ENCODE data around the gene ALLC.

DNA sequence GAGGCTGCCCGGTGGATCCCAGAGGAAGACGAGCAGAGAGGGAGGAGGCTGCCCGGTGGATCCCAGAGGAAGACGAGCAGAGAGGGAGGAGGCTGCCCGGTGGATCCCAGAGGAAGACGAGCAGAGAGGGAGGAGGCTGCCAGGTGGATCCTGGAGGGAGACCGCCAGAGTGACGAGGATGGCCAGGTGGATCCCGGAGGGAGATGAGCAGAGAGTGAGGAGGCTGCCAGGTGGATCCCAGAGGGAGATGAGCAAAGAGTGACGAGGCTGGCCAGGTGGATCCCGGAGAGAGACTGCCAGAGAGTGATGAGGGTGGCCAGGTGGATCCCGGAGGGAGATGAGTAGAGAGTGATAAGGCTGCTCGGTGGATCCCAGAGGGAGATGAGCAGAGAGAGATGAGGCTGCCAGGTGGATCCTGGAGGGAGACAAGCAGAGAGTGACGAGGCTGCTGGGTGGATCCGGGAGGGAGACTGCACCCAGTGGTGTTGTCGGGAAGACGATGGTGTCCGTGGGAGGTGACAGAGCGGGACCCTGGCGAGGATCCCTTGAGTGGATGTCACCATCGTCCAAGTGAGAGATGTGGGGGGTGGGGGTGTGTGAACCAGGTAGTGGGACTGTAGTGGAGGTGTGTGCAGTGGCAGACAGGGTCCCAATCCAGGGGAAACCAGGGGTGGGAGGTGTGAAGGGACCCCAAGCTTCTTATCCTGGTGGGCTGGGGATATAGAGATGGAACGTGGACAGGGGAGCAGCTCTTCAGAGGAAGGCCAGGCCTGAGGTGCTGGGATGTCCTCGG is 67.7 kb downstream of the ALLC start:
- TF ChIP-seq, protein P1, sequence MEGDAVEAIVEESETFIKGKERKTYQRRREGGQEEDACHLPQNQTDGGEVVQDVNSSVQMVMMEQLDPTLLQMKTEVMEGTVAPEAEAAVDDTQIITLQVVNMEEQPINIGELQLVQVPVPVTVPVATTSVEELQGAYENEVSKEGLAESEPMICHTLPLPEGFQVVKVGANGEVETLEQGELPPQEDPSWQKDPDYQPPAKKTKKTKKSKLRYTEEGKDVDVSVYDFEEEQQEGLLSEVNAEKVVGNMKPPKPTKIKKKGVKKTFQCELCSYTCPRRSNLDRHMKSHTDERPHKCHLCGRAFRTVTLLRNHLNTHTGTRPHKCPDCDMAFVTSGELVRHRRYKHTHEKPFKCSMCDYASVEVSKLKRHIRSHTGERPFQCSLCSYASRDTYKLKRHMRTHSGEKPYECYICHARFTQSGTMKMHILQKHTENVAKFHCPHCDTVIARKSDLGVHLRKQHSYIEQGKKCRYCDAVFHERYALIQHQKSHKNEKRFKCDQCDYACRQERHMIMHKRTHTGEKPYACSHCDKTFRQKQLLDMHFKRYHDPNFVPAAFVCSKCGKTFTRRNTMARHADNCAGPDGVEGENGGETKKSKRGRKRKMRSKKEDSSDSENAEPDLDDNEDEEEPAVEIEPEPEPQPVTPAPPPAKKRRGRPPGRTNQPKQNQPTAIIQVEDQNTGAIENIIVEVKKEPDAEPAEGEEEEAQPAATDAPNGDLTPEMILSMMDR (IDR thresholded peaks at IDR 0.05 in 4 of 5, conservative IDR thresholded peaks at IDR 0.05 in 1 of 5), result no peak
- TF ChIP-seq POLR2A (IDR thresholded peaks at IDR 0.05), result no peak

Measured in gastrocnemius medialis (tissue), 4 donors.